HepG2 (cell line): ENCODE data around the gene CTNNA3.

Experiments
- RAD51 ChIP-seq: fragments of 450-650 bp; IDR thresholded peaks from 2 replicates; pipeline ENCODE4 v1.6.1; 2016; ENCODE audit warnings: borderline replicate concordance
- RBM39 ChIP-seq: fragments of 200-400 bp; formaldehyde crosslinking; IDR thresholded peaks from one replicate; pipeline ENCODE4 v1.6.1; 2018; ENCODE audit warnings: antibody characterized with exemption, mild to moderate bottlenecking, low read depth, low read length; ENCODE audit not compliant: poor library complexity, severe bottlenecking
- TBP ChIP-seq: sonication (generic); formaldehyde crosslinking; IDR thresholded peaks from 2 replicates; pipeline ENCODE4 v1.5.0; 2020; ENCODE audit warnings: missing genetic modification reagents

GRCh38 chr10:67599597-67599996 lies 96.4 kb downstream of the CTNNA3 start:
- TF ChIP-seq RAD51 (no peak), RBM39 (no peak), TBP (no peak)
